NCI-H2029 (cell line): ENCODE data around the gene LRP1B.
"Not testable (repeated sequence)": the region's sequence is repeated elsewhere in the genome, so short reads cannot be mapped to it uniquely, and the experiment has no call there.

Source experiments
- DNase-seq: peaks from one replicate; lab custom pipeline; 2025; lab: John Stamatoyannopoulos, UW

LRP1B gene

DNA sequence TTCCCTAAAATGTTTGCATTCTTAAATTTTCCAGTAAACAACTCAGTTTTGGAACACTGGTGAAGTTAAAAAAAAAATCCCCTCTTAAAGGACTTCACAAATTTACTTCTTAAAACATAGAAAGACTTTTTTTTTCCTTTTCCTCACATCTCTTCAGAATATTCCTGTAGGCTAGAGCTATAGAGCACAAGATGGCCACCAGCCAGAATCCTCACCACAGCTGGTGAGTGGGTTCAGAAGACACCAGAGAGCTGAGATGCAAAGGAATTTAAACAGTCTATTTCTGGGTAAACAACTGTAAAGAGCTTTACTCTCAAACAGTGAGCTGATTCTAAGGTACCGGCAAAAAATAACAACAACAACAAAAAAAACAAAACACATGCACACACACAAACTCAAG is 252.8 kb downstream of the LRP1B start:
- DNase-seq: no peak

GRCh38 chr2:141871913-141872634 is 258.7 kb downstream of the LRP1B start:
- DNase-seq: no peak

DNA sequence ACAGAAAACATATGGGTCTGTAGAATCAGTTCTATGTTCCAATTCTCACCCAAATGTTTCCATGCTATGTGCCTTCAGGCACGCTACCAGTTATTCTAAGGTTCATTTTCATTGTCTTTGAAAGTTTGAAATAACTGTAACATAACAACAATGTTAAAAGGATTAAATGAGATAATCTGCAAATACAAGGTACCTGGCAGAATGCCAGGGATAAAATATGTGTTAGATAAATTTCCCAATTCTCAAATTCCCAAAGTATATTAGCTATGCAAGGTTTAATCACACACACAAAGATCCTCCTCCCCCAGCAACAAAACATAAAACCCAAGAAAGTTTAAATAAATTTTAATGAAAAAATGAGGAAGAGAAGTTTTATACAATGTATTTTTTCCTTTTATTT is 261.2 kb downstream of the LRP1B start:
- no peak for DNase-seq

DNA sequence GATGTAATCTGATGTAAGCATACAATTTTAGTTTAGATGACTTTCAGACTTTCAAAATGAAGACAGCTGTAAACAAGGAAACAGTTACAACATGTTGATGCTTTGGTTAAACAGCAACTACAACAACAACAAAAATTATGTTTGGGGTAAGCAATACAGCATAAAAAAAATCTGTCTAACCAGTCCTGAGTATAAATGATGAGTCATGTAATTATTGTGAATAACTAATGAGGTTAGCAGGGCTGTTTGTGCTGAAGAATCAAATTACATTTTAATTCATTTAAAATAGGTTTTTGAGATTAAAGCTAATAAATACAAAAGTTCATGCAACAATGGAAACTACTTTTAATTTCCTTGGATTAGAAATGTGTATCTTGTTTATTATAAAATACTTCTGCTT is 266.9 kb downstream of the LRP1B start:
- no peak for DNase-seq

DNA sequence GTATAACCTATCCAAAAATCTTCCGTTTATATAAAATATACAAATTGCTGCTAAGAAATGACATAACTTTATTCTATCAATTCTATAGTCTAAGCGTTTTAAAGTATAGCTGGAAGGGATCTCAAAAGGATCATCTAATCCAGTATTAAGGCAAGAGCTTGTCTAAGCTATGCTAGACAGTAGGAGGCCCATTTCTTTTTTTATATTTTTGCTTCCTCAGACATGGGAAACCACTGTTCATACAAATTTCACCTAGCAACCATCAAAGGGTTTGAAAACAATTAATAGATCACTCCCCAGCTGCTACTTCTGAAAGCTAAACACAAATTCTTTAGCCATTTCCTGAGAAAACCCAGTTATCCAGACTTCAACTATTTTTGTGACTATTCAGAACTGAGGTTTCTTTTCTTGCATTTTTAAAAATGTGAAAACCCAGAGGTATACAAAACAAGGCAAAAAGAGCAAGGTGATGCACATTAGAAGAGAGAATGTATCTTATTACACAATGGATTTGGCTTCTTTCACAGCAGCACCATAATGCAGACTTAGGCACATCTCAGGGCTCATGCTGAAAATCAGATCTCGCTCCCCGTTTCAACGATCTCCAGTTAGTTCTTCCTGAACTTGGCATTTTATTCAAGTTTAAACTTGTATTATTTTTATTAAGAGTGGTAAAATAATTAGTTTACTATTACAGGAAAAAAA is 274.4 kb downstream of the LRP1B start:
- no peak for DNase-seq

DNA sequence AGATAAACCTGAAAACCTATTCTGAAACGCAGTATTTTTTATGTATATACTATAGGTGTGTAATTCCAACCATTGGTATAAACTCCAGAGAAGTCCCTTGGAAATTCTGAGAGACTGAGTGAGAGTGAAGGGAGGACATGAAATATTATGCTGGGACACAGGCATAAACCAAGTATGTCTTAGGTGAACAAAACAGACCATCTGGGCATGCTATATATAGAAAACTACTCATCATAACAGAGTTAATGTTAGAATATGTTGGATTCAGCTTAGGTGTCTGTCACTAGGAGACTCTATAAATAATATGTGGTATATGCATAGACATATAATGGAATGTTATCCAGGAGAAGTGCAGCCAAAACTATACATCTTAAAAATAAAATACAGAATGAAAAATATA is 282.6 kb downstream of the LRP1B start:
- DNase-seq: no peak

- DNase-seq: no peak
Observed at GRCh38 chr2:141844231-141844630, 286.6 kb downstream of the LRP1B start.

- no peak for DNase-seq
Observed at GRCh38 chr2:141835103-141835502, 295.7 kb downstream of the LRP1B start.

DNA sequence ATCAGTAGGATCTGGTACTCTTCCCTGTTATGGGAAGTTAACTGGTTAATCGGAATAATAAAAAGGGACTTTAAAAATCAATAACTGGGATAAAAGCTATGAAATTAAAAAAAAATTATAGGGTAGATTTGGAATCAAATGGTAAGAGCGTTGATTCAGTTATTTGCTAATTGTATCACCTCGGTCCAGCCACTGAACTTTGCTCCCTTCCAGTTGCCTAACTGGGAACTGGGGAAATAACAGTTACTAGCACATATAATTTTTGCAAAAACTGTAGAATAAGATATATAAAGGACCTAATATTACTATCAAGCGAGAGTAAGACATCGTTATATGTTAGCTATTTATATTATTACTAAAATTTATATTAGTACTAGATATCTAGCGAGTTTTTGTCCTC is 302.1 kb downstream of the LRP1B start:
- no peak for DNase-seq

DNA sequence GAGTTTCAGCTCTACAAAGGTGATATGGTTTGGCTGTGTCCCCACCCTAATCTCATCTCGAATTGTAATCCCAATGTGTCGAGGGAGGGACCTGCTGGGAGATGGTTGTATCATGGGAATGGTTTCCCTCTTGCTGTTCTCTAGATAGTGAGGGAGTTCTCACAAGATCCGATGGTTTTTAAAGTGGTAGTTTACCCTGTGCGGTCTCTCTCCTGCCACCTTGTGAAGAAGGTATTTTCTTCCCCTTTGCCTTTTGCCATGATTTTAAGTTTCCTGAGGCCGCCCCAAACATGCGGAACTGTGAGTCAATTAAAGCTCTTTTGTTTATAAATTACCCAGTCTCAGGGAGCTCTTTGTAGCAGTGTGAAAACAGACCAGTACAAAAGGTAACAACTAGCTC is 306.0 kb downstream of the LRP1B start:
- DNase-seq: no peak

DNA sequence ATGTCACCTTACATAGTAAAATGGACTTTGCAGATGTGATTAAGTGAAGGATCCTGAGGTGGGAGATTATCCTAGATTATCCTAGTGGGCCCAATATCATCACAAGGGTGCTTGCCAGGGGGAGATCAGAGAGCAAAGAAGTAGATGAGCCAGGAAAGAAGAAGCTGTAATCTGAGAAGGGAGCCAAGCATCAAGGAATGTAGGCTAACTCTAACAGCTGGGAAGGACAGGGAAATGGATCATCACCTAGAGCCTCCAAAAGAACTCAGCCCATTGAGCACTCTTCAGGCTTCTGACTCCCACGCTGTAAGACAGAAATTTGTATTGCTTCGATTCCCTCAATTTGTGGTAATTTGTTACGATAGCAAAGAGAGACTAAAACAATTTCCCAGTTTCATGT is 309.9 kb downstream of the LRP1B start:
- no peak for DNase-seq

DNA sequence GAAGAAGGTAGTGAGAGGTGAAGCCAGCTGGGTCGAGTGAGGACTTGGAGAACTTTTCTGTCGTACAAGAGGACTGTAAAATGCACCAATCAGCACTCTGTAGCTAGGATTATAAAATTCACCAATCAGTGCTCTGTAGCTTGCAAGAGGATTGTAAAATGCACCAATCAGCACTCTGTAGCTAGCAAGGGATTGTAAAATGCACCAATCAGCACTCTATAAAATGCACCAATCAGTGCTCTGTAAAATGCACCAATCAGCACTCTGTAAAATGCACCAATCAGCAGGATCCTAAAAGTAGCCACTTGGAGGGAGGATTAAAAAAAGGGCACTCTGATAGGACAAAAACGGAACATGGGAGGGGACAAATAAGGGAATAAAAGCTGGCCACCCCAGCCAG is 315.5 kb downstream of the LRP1B start:
- not testable (repeated sequence) for DNase-seq

- DNase-seq: no peak
Observed at GRCh38 chr2:141814150-141814549, 316.7 kb downstream of the LRP1B start.

GRCh38 chr2:141810148-141810547 is 320.7 kb downstream of the LRP1B start:
- DNase-seq: no peak

DNA sequence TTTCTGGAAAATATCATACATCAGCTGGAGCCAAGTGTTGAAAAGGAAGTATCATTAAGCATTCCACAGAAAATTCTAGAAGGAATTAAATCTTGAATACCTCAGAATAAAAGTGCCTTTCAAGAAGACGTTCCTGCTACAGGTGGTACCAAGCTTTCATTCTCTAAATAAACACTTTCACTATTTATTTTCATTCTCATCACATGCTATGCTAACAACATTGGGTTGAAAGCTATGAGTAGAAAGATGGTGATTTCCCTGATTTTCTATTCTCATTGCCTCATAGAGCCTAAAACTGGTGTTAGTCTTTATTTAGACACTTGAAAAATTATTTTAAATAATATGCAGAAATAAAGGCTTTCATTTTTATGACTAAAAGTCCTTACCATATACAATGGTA is 324.7 kb downstream of the LRP1B start:
- DNase-seq: no peak

- DNase-seq: no peak
Observed at GRCh38 chr2:141805302-141805701, 325.5 kb downstream of the LRP1B start.

GRCh38 chr2:141796449-141796848 is 334.4 kb downstream of the LRP1B start:
- DNase-seq: no peak

- no peak for DNase-seq
Observed at GRCh38 chr2:141791521-141791920, 339.3 kb downstream of the LRP1B start.

- DNase-seq: no peak
Observed at GRCh38 chr2:141782574-141782973, 348.2 kb downstream of the LRP1B start.

DNA sequence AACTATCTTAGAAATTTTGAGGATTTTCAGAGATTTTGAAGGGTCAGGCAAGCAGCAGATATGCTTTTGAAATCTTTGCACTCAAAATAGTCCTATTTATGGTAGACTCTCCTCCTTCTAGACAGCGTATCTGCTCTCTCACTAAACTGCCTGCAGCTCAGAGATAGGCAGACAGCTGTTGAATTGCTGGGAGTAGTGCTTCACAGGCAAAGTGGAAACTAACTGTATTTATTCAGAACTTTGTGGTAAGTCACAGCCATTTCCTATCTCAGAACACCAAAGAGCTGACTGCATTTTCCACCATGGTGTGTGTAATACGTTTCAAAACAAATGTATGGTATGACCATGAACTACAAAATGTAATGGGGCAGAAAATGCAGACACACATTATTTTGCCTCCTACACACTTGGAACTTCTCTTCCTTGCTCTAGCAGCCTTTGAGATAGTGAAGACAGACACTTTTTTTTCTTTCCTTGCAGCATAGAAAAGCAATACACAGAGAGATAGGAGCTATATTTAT is 352.4 kb downstream of the LRP1B start:
- DNase-seq: no peak

DNA sequence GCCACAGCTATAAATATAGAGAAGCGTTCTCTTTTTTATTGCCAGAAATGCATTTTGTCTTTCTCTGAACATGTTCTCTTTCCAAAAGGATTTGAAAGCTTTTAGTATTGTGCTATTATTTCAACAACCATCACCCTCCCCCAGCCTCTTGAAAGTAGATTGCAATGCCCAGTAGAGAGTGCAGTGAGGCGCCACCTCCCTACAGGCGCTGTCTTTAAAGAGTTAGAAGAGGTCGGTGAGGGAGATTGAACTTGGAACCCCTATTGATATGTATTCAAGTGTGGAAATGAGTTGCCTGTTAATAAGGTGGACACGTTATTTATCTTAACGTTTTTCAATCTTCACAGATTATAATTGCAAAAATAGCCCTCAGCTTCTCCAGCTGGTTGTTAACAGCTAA is 360.3 kb downstream of the LRP1B start:
- no peak for DNase-seq

DNA sequence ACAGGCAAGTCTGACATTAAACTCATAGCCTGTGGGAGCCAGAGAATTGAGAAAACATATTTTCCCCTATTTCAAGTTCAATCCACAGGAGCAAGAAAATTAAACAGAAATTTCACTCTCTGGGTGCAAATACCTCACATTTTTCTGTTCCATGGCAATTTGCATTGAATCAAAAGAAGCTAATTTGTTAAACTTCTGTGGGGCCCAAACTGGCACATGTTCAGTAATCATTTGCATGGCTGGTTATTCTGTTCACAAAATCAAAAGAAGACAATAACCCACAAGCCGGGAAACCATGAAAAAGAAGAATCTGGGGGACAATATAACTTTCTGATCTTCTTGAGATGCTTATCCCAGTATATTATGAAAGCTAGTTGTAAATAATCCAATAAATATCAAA is 363.1 kb downstream of the LRP1B start:
- no peak for DNase-seq

DNA sequence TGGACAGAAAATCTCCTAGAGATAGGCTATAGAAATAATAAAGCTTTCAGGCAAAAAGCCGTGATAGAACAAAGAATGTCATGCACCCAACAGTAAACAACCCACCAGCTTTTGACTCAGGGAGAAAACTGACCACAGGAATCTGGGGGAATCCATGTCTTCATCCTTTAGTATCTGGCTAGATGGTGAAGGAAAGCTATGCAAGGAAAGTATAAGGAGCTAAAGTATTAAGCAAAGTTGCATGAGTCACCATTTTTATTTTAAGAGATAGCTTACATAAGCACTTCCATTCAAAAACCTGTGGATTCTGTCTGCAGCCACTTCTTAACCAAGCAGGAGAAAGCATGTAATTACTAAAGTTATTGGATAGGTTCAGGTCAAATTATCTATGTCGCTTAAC is 363.8 kb downstream of the LRP1B start:
- DNase-seq: no peak

DNA sequence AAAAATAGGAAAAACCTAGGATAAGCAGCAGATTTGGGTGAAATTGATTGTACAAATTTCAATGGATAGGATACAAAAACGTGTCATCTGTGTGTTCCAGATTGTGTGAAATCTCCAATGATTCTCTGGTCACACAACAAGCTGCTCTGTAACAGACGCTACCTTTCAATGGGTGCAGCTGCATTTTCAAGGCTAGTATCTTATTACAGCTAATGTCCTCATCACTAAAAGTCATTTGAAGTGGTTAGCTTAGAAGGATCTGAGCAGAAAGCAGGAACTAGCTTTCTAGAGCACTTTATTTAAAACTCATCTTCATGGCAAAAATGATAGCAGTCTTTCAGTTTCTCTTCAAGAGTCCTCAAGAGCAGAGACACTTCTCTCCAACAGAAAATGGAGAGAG is 364.6 kb downstream of the LRP1B start:
- no peak for DNase-seq
